GM19324 (cell line): ENCODE measurements around the gene SRSF9.
A peak's percentile ranks its signal among the peaks of the same experiment; 100 is the strongest.
"Not testable (repeated sequence)": the region's sequence is repeated elsewhere in the genome, so short reads cannot be mapped to it uniquely, and the experiment has no call there.

ENCODE experiments used
- ATAC-seq: cut with Tn5 transposase; IDR thresholded peaks from one replicate; pipeline ENCODE4 v1.9.1; 2021; ENCODE audit warnings: mild to moderate bottlenecking, moderate library complexity; ENCODE audit not compliant: unreplicated experiment, low FRiP score

The SRSF9 gene

GRCh38 chr12:120469450-120470149 lies at the start of gene SRSF9:
Gene SRSF9 (minus strand): TSS chr12:120469748. CDS start chr12:120469609, 139 bp downstream.
- ATAC-seq: peak; percentile 84

- not testable (repeated sequence) for ATAC-seq
These were observed 49.8 kb upstream of the SRSF9 start for GRCh38 chr12:120519324-120519723.

GRCh38 chr12:120515496-120515895 lies 45.9 kb upstream of the SRSF9 start:
- ATAC-seq: no peak

GRCh38 chr12:120514002-120514401 lies 44.5 kb upstream of the SRSF9 start:
- ATAC-seq: no peak

DNA sequence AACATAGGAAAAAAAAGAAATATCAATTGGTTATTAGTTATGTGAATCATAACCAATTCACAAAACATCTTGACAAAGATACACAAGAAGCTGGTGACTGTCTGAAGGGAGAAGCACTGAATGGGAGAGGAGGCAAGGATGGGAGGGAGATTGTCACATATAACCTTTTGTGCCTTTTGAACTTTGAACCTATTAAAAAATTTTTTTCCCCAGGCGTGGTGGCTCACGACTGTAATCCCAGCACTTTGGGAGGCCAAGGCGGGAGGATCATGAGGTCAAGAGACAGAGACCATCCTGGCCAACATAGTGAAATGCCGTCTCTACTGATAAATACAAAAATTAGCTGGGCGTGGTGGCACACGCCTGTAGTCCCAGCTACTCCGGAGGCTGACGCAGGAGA lies 39.0 kb upstream of the SRSF9 start:
- ATAC-seq: no peak

- no peak for ATAC-seq
These were observed 35.0 kb upstream of the SRSF9 start for GRCh38 chr12:120504587-120504986.

DNA sequence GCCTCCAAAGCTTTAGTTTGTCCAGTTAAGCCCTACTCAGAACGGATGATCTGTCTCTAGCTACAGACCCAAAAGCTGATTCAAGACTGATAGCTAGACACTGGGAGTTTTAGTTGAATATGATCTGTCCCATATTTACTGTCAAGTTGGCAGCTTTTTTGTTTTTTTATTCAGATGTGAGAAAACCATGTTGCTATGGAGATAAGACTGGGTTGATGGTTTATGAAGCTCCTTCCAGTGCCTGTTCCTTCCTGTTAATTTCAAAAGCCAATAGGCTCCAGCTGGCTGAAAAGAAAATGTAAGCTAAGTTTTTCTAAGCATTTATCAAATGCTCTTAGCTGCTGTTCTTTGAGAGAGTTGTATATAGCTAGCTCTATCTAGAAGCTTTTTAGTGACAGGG lies 31.0 kb upstream of the SRSF9 start:
- ATAC-seq: no peak

- no peak for ATAC-seq
These were observed 29.4 kb upstream of the SRSF9 start for GRCh38 chr12:120498870-120499515.

DNA sequence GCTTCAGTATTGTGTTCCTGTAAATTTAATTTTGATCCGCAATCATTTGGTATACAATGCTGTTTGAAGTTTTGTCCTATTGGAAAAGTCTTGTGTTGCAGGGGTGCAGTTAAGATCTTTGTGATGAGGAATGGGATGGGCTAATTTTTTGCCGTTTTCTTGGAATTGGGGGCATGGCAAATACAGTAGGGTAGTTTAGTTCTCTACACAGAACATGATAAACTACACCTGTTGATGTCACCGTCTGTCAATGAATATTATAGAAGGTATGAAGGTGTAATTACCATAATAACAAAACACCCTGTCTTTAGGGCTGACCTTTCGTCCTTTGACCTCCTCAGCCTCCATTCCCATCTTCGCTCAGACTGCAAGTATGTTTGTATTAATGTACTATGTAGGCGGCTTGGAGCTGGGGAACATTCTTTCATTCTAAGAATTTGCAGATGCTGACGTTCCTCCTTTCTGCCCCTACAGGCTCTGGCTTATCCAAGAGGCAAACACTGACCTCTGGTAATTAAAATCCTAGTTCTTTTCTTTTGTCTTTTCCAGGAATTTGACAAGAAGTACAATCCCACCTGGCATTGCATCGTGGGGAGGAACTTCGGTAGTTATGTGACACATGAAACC lies 28.1 kb upstream of the SRSF9 start:
- ATAC-seq: no peak

GRCh38 chr12:120496413-120497340 lies 27.1 kb upstream of the SRSF9 start:
- no peak for ATAC-seq

DNA sequence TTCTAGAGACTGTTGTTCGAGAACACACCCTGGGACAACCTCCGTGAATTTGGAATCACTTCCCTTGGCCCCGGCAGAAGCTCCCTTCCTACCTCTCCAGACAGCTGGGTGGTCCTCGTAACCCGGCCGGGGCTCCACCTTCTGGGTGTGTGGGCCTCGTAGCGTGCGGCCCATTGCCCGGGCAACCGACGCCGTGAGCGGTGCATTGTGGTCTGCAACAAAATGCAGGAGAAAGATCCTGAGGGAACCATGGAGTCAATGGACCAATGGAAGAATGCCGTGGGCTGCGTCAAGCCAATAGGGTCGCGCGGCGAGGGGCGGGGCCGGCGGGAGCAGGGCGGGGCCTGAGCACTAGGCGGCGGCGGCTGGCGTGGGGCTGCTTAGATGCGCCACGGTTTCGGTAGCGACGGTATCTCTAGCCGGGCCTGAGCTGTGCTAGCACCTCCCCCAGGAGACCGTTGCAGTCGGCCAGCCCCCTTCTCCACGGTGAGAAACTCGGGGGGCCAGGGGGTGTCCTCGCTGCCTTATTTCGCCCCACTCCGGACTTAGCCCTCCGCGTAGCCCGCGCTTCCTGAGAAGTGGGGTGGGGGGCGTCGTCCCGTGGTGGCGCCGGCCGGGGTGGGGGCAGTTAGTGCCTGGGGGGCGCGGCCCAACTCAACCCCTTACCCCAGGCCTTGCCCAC lies 26.3 kb upstream of the SRSF9 start, which contains the start of gene DYNLL1:
TSS of gene DYNLL1 (plus strand) at position 383 of the 682 bp plus-strand sequence. CDS start 309 bp downstream, outside the sequence.
- peak; percentile 95 for ATAC-seq

GRCh38 chr12:120495186-120495730 lies 25.7 kb upstream of the SRSF9 start:
- peak; percentile 14 for ATAC-seq

DNA sequence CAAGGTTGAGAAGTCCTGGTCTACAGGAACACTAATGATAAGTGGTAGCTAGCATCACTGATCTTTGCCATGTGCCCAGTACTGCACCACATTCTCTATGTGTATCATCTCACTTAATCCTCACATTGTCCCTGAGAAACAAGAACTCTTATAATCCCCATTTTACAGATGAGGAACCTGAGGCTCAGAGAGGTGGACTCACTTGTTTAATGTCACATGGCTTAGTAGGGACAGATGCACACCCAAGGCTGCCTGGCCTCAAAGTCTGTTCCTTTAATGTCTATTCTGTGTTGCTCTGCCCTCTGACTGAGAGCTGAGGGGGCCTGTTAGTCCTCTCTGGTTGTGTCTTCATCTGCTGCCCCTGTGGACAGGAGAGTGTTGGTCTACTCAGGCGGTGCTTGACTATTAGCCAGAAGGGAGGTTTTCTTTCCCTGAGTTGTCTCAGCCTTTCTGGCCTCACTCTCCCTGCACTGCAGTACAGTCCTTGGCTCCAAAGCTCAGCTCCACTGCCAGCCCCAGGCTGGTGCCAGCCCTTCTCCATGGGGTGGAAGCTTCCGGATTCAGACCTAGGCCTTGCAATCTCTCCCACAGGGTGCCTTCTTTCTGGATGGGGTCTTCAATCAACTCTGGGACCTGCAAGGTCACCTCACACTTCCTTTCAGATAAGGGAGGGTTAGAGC lies 21.4 kb upstream of the SRSF9 start:
- no peak for ATAC-seq

DNA sequence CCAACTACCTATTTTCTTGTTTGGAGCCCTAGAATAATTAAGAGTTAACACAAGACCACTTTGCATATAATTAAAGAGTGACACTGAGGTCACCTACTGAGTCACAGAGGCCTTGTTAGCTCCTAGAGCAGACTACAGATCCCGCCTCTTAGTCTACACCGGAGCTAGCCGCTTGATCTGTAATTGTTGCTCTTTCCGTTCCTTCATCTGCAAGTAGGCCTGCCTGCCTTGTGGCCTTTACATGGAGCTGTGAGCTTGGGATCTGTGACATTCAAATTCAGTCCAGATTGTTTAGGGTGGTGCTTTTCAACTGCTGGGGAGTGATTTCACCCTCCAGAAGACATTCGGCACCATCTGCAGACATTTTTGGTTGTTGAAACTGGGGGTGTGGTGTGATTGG lies 20.8 kb upstream of the SRSF9 start:
- ATAC-seq: no peak

DNA sequence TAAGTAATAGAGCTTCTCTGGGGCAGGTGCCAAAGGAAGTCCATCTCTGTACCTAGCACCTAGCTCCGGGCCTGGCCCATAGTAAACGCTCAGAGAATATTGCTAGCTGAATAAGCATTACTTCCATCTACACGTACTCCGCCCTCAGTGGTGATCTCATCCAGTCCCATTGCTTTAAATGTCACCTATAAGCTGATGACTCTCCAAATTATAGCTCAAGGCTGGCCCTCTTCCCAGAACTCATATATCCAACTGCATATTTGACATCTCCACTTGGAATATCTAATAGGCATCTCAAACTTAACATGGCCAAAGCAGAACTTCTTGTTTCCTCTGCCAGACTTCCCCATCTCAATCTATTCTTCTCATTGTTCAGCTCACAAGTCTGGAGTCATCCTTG lies 19.5 kb upstream of the SRSF9 start:
- no peak for ATAC-seq

DNA sequence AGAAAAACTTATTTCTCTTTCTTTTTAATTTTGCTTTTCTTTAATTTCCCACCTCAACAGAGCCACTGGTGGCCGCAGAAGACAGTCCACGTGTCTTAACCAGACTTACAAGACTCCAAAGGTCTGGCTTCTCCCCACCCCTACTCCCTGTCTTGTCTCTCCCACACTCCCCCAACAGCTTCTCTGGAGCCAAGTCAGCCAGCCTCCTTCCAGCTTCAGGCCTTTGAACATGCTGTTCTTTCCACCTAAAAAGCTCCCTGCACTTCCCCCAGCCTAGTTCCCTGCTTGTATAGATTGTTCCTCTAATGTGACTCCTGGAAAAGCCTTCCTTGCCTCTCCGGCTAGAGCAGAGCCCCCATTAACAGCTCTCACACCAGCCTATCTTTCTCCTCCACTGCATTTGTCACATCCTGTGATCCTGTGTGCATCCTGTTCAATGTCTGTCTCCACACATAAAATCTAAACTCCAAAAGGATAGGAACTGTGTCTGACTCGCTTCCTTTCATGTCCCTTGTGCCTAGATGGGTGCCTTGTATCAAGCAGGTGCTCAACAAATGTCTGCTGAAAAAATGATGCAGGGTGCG lies 18.6 kb upstream of the SRSF9 start:
- ATAC-seq: no peak

GRCh38 chr12:120487552-120487951 lies 18.0 kb upstream of the SRSF9 start:
- ATAC-seq: not testable (repeated sequence)

DNA sequence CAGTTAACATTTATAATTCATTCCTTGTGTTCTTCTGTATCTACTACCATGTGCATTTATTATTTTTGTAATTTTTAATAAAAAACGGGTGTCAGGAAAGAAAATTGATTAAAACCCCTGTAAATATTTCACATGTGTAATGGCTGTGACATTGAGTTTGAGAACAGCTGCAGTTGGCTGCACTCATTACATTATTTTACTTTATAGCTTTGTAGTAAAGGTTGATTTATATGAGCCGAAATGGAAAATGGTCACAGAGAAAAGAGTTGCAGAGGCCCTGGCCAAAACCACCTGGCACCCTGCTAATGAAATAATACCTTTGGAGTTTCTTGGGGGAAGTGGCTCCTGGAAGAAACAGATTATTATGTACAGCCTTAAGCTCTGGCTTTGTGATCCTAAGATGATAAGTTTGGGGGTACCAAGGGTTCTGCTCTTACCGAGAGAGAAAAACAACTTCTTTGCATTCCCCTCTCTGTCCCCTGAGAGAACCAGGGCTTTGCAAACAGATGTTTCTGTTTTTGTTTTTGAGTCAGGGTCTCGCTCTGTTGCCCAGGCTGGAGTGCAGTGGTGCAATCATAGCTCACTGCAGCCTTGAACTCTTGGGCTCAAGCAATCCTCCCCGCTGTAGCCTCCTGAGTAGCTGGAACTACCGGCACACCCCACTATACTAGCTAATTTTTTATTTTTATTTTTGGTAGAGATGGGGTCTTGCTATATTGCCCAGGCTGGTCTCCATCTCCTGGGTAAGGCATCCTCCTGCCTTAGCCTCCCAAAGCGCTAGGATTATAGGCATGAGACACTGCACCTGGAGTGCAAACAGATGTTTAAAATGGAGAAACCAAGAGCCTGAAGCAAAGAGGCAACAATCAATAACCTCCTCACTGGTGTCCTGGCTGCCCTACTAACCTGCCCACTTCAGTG lies 16.7 kb upstream of the SRSF9 start:
- ATAC-seq: no peak
